ENCODE measurements around the gene AGBL4. TPM values are rescaled to one million over a fixed set of nuclear protein-coding genes. Genes with fewer than 3 reads are reported as not detected.
"Not testable (repeated sequence)": the region's sequence is repeated elsewhere in the genome, so short reads cannot be mapped to it uniquely, and the experiment has no call there.

The AGBL4 gene
- total RNA-seq, 5 donors from 2014 or later (not counting 1 experiment from before 2014, with no cell fraction given), result 0.58 TPM; not detected in 4

DNA sequence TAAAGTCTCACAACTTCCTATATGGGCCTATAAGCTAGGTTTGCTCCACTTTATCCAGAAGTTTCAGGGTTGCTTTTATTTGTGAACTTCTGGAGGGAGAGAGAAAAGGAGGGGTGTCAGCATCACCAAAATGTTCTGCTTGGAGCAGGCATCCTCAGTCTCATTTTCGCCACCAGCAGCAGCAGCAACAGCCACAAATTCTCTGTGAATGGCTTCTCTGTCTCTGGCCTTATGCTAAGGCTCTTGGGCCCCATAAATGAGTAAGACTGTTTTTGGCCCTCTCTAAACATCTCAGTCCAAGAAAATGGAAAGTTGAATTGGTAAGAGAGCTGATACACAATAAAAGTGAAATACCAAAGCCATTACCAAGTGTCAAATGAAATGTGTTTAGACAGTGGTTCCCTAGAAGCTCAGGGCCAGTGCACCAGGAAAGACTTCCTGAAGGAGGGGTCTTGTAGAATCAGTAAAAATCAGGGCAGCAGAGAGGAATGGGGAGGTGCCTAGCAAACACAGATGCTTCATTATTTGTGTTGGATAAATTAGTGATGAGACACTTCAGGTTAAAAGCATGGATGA, 1498.8 kb downstream of the AGBL4 start:
- Mint-ChIP-seq H3K4me3 (no peak overlapping the region), H3K4me1 (no peaks in the 10 kb centered on the region), H3K27ac (no peak overlapping the region), H3K27me3 (peaks cover 10 to 20% of the 10 kb centered on the region in 2 donors), H3K9me3 (no peaks in the 10 kb centered on the region), H3K36me3 (no peaks in the 10 kb centered on the region)
- CTCF ChIA-PET, result interaction anchor here in 1 of 2 donors (0.6 kb wide), 1 partner anchor 9 kb away, joined by 3 read pairs; no protein-coding TSS in a partner anchor
- DNase-seq (no peak), ATAC-seq (replicated peaks in 1 of 4) (no peak)
- POLR2A ChIA-PET, result no interaction called here
- H3K4me1 ChIP-seq (ENCODE audit: control insufficient read depth in 1 of 2, extremely low read depth in 1 of 2, insufficient read depth in 2 of 2, low read length in 2 of 2), result no peaks in the 10 kb centered on the region
- H3K27me3 ChIP-seq (replicated peaks in 1 of 2; ENCODE audit: control insufficient read depth in 2 of 2, extremely low read depth in 1 of 2, insufficient read depth in 2 of 2, low read length in 1 of 2), result no peaks in the 10 kb centered on the region
- H3K27ac ChIP-seq (ENCODE audit: low read length), result no peak overlapping the region
- no CpG with 5 or more reads among the region's 1 CpG for WGBS (ENCODE audit: insufficient coverage)
- no peak overlapping the region for H3K4me3 ChIP-seq (ENCODE audit: control insufficient read depth in 1 of 2, extremely low read depth in 1 of 2, low read length in 1 of 2)
- no peaks in the 10 kb centered on the region for H3K9me3 ChIP-seq
- H3K36me3 ChIP-seq (ENCODE audit: control insufficient read depth in 2 of 2, extremely low read depth in 1 of 2, insufficient read depth in 1 of 2, low read length in 1 of 2), result no peaks in the 10 kb centered on the region

DNA sequence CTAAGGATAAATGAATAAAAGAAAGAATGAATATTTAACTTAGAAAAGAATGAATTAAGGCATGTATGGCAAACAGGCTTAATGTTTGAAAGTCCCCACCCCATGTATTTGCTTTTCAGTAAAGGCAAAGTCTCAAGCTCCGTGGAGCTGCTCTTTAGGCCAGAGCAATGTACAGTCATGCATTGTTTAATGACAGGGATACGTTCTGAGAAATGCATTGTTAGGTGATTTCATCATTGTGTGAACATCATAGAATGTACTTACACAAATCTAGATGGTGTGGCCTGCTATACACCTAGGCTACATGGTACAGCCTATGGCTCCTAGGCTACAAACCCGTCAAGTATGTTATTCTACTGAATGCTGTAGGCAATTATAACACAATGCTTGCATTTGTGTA, 1500.2 kb downstream of the AGBL4 start:
- H3K9me3 Mint-ChIP-seq, result no peaks in the 10 kb centered on the region
- Histone ChIP-seq H3K27me3 (replicated peaks in 1 of 2; ENCODE audit: control insufficient read depth in 2 of 2, extremely low read depth in 1 of 2, insufficient read depth in 2 of 2, low read length in 1 of 2) (no peaks in the 10 kb centered on the region), H3K9me3 (no peaks in the 10 kb centered on the region), H3K4me1 (ENCODE audit: control insufficient read depth in 1 of 2, extremely low read depth in 1 of 2, insufficient read depth in 2 of 2, low read length in 2 of 2) (no peaks in the 10 kb centered on the region), H3K4me3 (ENCODE audit: control insufficient read depth in 1 of 2, extremely low read depth in 1 of 2, low read length in 1 of 2) (no peak overlapping the region), H3K36me3 (ENCODE audit: control insufficient read depth in 2 of 2, extremely low read depth in 1 of 2, insufficient read depth in 1 of 2, low read length in 1 of 2) (no peaks in the 10 kb centered on the region), H3K27ac (ENCODE audit: low read length) (no peak overlapping the region)
- ChIA-PET POLR2A (no interaction called here), CTCF (no interaction called here)
- 33% methylated on average over 1 of the region's 3 CpGs for WGBS (ENCODE audit: insufficient coverage)
- peaks cover 18 to 26% of the 10 kb centered on the region in 2 donors for H3K27me3 Mint-ChIP-seq
- H3K4me3 Mint-ChIP-seq, result no peak overlapping the region
- ATAC-seq (replicated peaks in 1 of 4) (no peak), DNase-seq (no peak)
- no peak overlapping the region for H3K27ac Mint-ChIP-seq
- no peaks in the 10 kb centered on the region for H3K36me3 Mint-ChIP-seq
- H3K4me1 Mint-ChIP-seq, result no peaks in the 10 kb centered on the region

DNA sequence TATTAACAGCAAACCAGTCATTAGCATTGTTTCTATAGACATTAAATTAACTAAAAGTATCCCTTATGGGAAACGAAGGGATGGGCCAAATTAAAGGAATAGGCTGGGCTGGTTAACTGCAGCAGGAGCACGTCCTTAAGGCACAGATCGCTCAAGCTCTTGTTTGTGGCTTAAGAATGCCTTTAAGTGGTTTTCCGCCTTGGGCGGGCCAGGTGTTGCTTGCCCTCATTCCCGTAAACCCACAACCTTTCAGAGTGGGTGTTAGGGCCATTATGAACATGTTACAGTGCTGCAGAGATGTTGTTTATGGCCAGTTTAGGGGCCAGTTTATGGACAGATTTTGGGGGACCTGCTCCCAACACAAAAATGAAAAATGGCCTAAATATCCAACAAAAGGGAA, 1503.9 kb downstream of the AGBL4 start:
- H3K4me3 ChIP-seq (ENCODE audit: control insufficient read depth in 1 of 2, extremely low read depth in 1 of 2, low read length in 1 of 2); H3K36me3 Mint-ChIP-seq; H3K27me3 ChIP-seq (replicated peaks in 1 of 2; ENCODE audit: control insufficient read depth in 2 of 2, extremely low read depth in 1 of 2, insufficient read depth in 2 of 2, low read length in 1 of 2); H3K9me3 Mint-ChIP-seq; H3K27ac ChIP-seq (ENCODE audit: low read length); H3K4me1 ChIP-seq (ENCODE audit: control insufficient read depth in 1 of 2, extremely low read depth in 1 of 2, insufficient read depth in 2 of 2, low read length in 2 of 2); H3K27ac Mint-ChIP-seq; CTCF ChIA-PET; DNase-seq; H3K4me1 Mint-ChIP-seq; H3K4me3 Mint-ChIP-seq; POLR2A ChIA-PET; H3K36me3 ChIP-seq (ENCODE audit: control insufficient read depth in 2 of 2, extremely low read depth in 1 of 2, insufficient read depth in 1 of 2, low read length in 1 of 2); ATAC-seq (replicated peaks in 1 of 4); H3K9me3 ChIP-seq: not testable (repeated sequence)
- peaks cover 18 to 26% of the 10 kb centered on the region in 2 donors for H3K27me3 Mint-ChIP-seq
- no CpG with 5 or more reads among the region's 6 CpGs for WGBS (ENCODE audit: insufficient coverage)

DNA sequence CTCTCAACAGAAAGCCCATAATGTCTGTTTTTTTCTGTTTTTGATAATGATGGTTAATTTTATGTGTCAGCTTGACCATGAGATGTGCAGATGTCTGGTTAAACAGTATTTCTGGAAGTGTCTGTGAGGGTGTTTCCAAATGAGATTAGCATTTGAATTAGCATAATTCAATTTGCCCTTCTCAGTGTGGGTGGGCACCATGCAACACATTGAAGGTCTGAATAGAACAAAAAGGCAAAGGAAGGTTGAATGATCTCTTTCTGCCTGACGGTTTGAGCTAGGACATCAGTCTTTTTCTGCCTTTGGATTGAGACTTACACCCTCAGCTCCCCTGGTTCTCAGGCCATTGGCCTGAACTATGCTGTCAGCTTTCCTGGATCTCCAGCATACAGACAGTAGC, 1516.9 kb downstream of the AGBL4 start:
- no CpG with 5 or more reads among the region's 1 CpG for WGBS (ENCODE audit: insufficient coverage)
- no peak for ATAC-seq (replicated peaks in 1 of 4)
- ChIA-PET POLR2A (no interaction called here), CTCF (no interaction called here)
- H3K4me1 Mint-ChIP-seq, result no peaks in the 10 kb centered on the region
- H3K4me3 Mint-ChIP-seq, result no peak overlapping the region
- H3K9me3 Mint-ChIP-seq, result no peaks in the 10 kb centered on the region
- no peak overlapping the region for H3K27ac Mint-ChIP-seq
- Histone ChIP-seq H3K4me3 (ENCODE audit: control insufficient read depth in 1 of 2, extremely low read depth in 1 of 2, low read length in 1 of 2) (no peak overlapping the region), H3K4me1 (ENCODE audit: control insufficient read depth in 1 of 2, extremely low read depth in 1 of 2, insufficient read depth in 2 of 2, low read length in 2 of 2) (no peaks in the 10 kb centered on the region), H3K9me3 (no peaks in the 10 kb centered on the region), H3K27ac (ENCODE audit: low read length) (no peak overlapping the region), H3K36me3 (ENCODE audit: control insufficient read depth in 2 of 2, extremely low read depth in 1 of 2, insufficient read depth in 1 of 2, low read length in 1 of 2) (no peaks in the 10 kb centered on the region), H3K27me3 (replicated peaks in 1 of 2; ENCODE audit: control insufficient read depth in 2 of 2, extremely low read depth in 1 of 2, insufficient read depth in 2 of 2, low read length in 1 of 2) (no peaks in the 10 kb centered on the region)
- peaks cover 0 to 18% of the 10 kb centered on the region in 2 donors for H3K27me3 Mint-ChIP-seq
- no peak for DNase-seq
- H3K36me3 Mint-ChIP-seq, result no peaks in the 10 kb centered on the region

DNA sequence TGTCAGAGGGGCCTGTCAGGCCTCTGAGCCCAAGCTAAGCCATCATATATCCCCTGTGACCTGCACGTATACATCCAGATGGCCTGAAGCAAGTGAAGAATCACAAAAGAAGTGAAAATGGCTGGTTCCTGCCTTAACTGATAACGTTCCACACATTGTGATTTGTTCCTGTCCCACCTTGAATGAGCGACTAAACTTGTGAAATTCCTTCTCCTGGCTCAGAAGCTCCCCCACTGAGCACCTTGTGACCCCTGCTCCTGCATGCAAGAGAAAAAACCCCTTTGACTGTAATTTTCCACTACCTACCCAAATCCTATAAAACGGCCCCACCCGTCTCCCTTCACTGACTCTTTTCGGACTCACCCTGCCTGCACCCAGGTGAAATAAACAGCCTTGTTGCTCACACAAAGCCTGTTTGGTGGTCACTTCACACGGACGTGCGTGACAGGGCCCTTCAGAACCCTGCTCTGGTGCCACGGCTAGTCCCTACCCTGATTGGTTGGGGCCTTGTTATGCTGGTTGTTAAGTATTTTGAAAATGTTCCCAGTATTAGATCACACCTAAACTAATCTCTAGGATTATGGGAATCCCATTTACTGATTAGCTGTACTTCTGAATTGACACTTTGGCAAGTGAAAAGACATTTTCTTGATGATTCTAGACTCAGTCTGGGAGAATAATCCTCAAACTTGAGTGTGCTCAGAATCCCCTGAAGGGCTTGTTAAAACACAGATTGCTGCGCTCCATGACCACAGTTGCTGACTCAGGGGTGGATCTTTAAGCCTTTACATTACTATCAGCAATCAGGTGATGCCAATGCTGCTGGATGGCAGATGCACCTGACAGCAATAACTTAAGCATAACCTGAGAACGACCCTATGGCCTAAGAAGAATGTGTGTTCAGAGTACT, 1523.0 kb downstream of the AGBL4 start:
- Mint-ChIP-seq H3K36me3 (no peaks in the 10 kb centered on the region), H3K9me3 (no peaks in the 10 kb centered on the region), H3K27ac (no peak overlapping the region), H3K27me3 (peaks cover 0 to 1% of the 10 kb centered on the region in 2 donors), H3K4me3 (no peak overlapping the region), H3K4me1 (peaks cover 4 to 9% (median 6%) of the 10 kb centered on the region in 3 donors)
- ChIA-PET CTCF (interaction anchor here in 1 of 2 donors (0.5 to 1.1 kb wide), 3 partner anchors 10 to 390 kb away, joined by 3 to 4 read pairs (median 3); no protein-coding TSS in a partner anchor), POLR2A (no interaction called here)
- no peak overlapping the region for H3K27ac ChIP-seq (ENCODE audit: low read length)
- no peak for DNase-seq
- WGBS (ENCODE audit: insufficient coverage), result 61% methylated on average over 5 of the region's 12 CpGs
- peaks cover 0 to 5% of the 10 kb centered on the region in 2 experiments for H3K4me1 ChIP-seq (ENCODE audit: control insufficient read depth in 1 of 2, extremely low read depth in 1 of 2, insufficient read depth in 2 of 2, low read length in 2 of 2)
- H3K4me3 ChIP-seq (ENCODE audit: control insufficient read depth in 1 of 2, extremely low read depth in 1 of 2, low read length in 1 of 2), result no peak overlapping the region
- H3K9me3 ChIP-seq, result no peaks in the 10 kb centered on the region
- peaks cover 0 to 3% of the 10 kb centered on the region in 2 experiments for H3K27me3 ChIP-seq (replicated peaks in 1 of 2; ENCODE audit: control insufficient read depth in 2 of 2, extremely low read depth in 1 of 2, insufficient read depth in 2 of 2, low read length in 1 of 2)
- no peak for ATAC-seq (replicated peaks in 1 of 4)
- no peaks in the 10 kb centered on the region for H3K36me3 ChIP-seq (ENCODE audit: control insufficient read depth in 2 of 2, extremely low read depth in 1 of 2, insufficient read depth in 1 of 2, low read length in 1 of 2)

DNA sequence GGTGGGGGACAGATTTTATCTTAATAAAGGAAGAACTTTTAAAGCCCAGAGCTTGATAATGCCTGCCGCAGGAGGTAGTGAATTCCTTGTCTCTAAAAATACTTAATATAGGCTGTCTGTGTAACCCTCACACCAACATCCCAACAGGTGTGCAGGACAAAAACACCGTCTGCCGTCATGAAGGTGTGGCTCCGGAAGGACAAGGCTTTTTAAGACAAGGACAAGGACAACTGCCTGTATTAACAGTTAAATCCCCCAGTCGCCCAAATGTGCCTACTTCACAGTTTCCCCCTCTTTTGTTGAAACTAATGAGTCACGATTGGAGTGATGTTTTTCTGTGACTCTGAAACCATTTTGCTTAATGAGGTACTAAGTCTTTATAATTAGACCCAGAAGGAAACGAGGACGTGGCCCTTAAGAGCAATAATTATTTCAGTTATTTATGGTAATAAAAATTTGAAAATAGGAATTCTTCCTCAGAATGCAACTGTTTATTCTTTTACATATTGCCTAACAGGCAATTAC, 1524.5 kb downstream of the AGBL4 start:
- H3K9me3 Mint-ChIP-seq, result no peaks in the 10 kb centered on the region
- H3K4me3 ChIP-seq (ENCODE audit: control insufficient read depth in 1 of 2, extremely low read depth in 1 of 2, low read length in 1 of 2), result no peak overlapping the region
- H3K27ac ChIP-seq (ENCODE audit: low read length), result no peak overlapping the region
- H3K36me3 ChIP-seq (ENCODE audit: control insufficient read depth in 2 of 2, extremely low read depth in 1 of 2, insufficient read depth in 1 of 2, low read length in 1 of 2), result no peaks in the 10 kb centered on the region
- peaks cover 0 to 1% of the 10 kb centered on the region in 2 donors for H3K27me3 Mint-ChIP-seq
- CTCF ChIA-PET, result interaction anchor here (0.6 to 1.1 kb wide), 3 partner anchors 8 to 389 kb away, joined by 3 read pairs; no protein-coding TSS in a partner anchor
- ATAC-seq (replicated peaks in 1 of 4) (no peak), DNase-seq (no peak)
- H3K36me3 Mint-ChIP-seq, result no peaks in the 10 kb centered on the region
- WGBS (ENCODE audit: insufficient coverage), result no CpG with 5 or more reads among the region's 8 CpGs
- H3K27me3 ChIP-seq (replicated peaks in 1 of 2; ENCODE audit: control insufficient read depth in 2 of 2, extremely low read depth in 1 of 2, insufficient read depth in 2 of 2, low read length in 1 of 2), result peaks cover 0 to 3% of the 10 kb centered on the region in 2 experiments
- no peak overlapping the region for H3K27ac Mint-ChIP-seq
- H3K9me3 ChIP-seq, result no peaks in the 10 kb centered on the region
- H3K4me1 ChIP-seq (ENCODE audit: control insufficient read depth in 1 of 2, extremely low read depth in 1 of 2, insufficient read depth in 2 of 2, low read length in 2 of 2), result peaks cover 0 to 5% of the 10 kb centered on the region in 2 experiments
- H3K4me3 Mint-ChIP-seq, result no peak overlapping the region
- H3K4me1 Mint-ChIP-seq, result peaks cover 4 to 9% (median 6%) of the 10 kb centered on the region in 3 donors
- POLR2A ChIA-PET, result no interaction called here
